GM19328 (cell line): ENCODE data around the gene TMEM81.

Experiments
- ATAC-seq: cut with Tn5 transposase; IDR thresholded peaks from one replicate; pipeline ENCODE4 v1.9.1; 2021; ENCODE audit warnings: mild to moderate bottlenecking, moderate library complexity; ENCODE audit not compliant: unreplicated experiment

The TMEM81 gene

GRCh38 chr1:205077158-205077933, 6.9 kb downstream of the TMEM81 start:
- no peak for ATAC-seq

DNA sequence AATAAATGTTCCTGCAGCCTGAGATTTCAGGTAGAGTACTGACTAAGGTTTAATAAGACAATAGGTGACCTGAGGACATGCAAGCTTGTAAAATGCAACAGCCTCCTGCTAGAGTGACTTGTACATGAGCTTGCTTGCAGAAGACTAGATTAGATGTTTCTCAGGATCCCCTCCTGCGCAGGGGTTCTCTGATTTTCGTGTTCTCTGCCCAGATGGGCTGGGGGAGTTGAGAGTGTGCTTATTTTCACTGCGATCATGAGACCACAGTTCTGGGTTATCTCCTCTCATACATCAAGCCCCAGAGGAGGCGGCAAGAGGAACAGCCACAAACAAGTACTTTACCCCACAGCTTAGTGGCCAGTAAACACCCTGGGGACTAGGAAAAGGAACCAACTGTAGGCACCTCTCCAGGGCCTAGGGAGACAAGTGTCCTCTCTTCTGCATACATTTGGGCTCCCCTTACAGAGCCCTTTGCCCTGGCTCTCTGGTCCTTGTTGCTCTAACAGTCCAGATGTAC, 8.0 kb downstream of the TMEM81 start:
- no peak for ATAC-seq

DNA sequence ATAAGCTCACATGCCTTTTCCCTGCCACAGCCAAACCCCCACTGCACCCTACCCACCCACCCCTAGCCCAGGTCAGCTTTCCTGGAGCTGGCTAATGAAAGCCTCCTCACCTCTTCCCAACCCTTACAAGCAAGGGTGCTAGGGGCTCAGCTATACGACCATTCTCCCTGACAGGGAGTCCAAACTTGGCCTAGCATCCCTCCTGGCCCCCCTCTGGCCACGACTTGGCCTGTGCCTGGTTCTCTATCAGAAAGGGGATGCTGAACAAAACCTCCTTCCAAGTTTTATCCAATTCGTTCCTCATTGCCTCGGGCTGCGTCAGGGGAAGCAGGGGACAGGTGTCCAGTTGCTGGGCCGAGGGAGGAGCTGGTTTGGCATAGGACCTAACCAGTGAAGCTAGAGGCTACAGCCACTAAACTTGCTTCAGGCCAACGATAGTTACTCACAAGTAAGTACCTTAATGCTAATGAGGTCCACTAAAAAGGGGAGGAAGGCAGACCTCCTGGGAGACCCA, 8.6 kb downstream of the TMEM81 start:
- no peak for ATAC-seq

DNA sequence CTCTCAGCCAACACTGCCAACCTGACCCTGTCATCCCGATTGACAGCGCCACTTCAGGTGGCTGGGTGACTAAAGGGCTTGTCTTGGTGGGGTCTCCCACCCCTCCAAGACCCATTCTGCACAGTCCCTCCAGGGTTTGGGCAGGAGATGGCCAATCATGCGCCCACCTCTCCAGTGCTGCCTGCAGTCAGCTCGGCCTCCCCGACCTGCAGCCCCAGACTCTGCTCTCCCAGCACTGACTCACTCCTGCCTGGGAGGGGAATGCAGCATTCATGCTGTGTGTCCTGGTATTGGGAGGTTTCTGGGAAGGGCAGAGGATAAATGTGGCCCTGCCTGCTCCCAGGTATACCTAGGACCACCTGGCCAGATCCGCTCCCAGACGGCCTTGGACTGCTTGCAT, 9.7 kb downstream of the TMEM81 start:
- no peak for ATAC-seq

- no peak for ATAC-seq
Measured at GRCh38 chr1:205074084-205074483, 10.2 kb downstream of the TMEM81 start.

- no peak for ATAC-seq
Measured at GRCh38 chr1:205073511-205073910, 10.7 kb downstream of the TMEM81 start.

- no peak for ATAC-seq
Measured at GRCh38 chr1:205072881-205073280, 11.4 kb downstream of the TMEM81 start.

GRCh38 chr1:205072286-205072685, 12.0 kb downstream of the TMEM81 start:
- no peak for ATAC-seq

DNA sequence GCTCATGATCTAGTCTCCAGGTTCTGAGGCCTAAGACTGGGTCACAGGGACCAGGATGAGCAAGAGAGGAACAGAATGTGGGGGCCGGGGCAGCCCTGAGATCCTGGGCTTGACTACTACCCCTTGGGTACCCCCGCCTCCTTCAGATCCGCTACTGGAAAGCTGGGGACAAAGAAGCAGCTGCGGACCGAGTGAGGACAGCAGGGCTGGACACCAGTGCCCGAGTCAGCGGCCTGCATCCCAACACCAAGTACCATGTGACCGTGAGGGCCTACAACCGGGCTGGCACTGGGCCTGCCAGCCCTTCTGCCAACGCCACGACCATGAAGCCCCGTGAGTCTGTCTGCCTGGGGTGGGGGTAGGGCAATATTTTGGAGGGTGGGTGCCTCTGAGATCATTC, 12.5 kb downstream of the TMEM81 start:
- no peak for ATAC-seq

DNA sequence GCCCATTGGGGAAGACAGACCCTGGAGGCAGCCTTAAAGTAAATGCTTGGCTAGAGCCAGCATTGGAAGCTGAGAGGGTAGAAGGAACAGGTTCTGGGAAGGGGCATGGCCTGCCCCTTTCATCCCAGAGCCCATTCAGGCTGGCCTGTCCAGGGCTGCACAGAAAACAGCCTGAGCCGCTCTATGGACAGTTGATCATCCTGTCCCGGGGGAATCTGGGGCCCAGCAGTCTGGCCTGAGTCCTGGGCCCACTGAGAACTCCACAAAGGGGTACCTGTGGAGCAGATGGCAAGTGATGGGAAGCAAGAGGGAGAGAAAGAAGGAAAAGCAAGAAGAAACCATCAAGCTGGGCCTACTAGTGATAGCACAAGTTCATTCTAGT, 13.2 kb downstream of the TMEM81 start:
- ATAC-seq: no peak

- ATAC-seq: no peak
Measured at GRCh38 chr1:205069371-205070125, 14.7 kb downstream of the TMEM81 start.

GRCh38 chr1:205068457-205069040, 15.7 kb downstream of the TMEM81 start:
- no peak for ATAC-seq

DNA sequence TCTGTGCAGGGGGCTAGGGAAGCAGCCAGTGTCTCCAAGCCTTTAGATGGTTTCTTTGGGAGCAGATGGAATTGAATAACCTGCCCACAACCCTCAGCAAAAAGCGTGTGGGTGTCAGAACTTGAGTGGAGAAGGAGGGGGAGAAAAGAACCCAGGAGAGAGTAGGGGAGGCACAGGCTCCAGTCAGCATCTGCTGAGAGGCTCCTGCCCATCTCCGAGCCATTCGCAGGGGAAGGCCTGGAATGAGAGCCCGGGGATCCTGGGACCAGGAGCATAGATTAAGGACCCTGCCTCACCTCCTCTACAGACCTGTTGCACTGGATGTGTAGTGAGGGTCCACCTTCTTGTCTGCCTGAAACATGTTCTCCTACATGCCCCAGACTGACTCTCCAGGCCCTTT, 16.3 kb downstream of the TMEM81 start:
- no peak for ATAC-seq

- no peak for ATAC-seq
Measured at GRCh38 chr1:205067031-205067430, 17.2 kb downstream of the TMEM81 start.

GRCh38 chr1:205066141-205066818, 18.0 kb downstream of the TMEM81 start:
- ATAC-seq: no peak

- ATAC-seq: no peak
Measured at GRCh38 chr1:205065666-205066065, 18.6 kb downstream of the TMEM81 start.

DNA sequence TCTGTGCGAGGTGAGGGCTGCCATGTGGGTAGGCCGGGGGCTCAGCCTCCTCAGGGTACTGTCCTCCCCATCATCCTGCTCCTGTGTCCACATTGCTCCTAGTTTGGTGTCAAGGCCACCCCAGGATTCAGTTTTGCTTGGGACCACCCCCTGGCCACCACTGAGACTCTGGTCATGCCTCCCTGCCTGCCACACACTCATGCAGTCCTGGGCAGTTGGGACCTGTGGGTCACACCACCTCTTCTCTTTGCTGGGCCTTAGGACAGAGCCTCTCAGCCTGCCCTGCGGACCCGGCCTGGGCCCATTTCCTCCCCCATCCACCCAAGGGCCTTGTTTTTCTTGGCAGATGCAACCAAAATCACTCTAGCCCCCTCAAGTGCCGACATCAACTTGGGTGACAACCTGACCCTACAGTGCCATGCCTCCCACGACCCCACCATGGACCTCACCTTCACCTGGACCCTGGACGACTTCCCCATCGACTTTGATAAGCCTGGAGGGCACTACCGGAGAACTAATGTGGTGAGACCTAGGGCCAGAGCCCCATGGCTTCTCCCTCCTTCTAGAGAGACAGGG, 19.4 kb downstream of the TMEM81 start:
- no peak for ATAC-seq

GRCh38 chr1:205064301-205064700, 20.0 kb downstream of the TMEM81 start:
- ATAC-seq: no peak

DNA sequence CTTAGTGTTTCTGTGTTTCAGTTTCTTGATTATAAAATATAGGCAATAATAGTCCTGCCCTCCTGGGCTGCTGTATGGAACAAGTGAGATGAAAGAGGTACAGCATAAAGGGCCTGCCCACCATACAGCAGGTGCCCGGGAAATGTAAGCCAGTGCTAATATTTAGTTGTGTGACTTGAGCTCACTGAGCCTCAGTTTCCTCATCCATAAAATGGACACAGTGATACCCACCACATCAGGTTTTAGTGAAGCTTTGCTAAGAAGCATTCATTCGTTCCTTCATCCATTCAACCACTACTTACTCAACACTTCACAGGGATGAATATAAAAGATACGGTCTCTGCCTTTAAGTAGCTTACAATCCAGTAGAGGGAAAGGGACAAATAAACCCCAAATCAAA, 21.4 kb downstream of the TMEM81 start:
- no peak for ATAC-seq

DNA sequence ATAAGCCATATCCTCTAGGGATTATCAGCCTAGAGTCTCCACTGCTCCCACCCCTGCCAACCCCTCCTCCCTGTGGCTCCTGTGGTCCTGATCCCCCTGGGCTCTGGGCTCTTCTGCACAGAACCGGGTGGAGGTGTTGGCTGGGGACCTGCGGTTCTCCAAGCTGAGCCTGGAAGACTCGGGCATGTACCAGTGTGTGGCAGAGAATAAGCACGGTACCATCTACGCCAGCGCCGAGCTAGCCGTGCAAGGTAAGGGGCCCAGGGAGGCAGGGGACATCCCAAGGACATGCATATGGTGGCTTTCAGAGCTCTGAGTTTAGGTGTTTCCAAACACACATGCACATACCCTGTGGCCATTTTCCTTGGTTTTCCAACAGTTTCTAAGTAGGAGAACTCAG, 21.9 kb downstream of the TMEM81 start:
- no peak for ATAC-seq

DNA sequence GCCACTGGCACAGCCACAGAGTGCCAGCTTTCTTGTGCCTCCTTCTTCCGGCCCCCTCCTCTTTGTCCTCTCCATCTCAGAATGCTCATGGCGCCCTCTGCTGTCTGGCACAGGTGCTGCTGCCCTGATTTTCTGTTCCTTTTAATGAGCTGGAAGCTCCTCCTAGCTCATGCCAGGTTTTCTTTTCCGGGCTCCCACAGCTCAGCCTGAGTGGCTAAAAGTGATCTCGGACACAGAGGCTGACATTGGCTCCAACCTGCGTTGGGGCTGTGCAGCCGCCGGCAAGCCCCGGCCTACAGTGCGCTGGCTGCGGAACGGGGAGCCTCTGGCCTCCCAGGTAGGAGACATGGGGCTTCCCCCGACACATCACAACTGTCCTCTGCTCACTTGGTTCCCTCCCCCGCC, 22.6 kb downstream of the TMEM81 start:
- no peak for ATAC-seq
